Stimulated activated CD4-positive, alpha-beta T cell treated with anti-CD3 and anti-CD28 coated beads, Interleukin-12 subunit alpha, Interleukin-12 subunit beta, amount 100 ng/mL, for 4 hours (primary cell): Measurements from ENCODE around the gene EFEMP2.
"Not testable (repeated sequence)": the region's sequence is repeated elsewhere in the genome, so short reads cannot be mapped to it uniquely, and the experiment has no call there.

Experiments
- DNase-seq: peaks from one replicate; pipeline ENCODE4 v3.0.0-alpha.2; 2020

Gene EFEMP2

DNA sequence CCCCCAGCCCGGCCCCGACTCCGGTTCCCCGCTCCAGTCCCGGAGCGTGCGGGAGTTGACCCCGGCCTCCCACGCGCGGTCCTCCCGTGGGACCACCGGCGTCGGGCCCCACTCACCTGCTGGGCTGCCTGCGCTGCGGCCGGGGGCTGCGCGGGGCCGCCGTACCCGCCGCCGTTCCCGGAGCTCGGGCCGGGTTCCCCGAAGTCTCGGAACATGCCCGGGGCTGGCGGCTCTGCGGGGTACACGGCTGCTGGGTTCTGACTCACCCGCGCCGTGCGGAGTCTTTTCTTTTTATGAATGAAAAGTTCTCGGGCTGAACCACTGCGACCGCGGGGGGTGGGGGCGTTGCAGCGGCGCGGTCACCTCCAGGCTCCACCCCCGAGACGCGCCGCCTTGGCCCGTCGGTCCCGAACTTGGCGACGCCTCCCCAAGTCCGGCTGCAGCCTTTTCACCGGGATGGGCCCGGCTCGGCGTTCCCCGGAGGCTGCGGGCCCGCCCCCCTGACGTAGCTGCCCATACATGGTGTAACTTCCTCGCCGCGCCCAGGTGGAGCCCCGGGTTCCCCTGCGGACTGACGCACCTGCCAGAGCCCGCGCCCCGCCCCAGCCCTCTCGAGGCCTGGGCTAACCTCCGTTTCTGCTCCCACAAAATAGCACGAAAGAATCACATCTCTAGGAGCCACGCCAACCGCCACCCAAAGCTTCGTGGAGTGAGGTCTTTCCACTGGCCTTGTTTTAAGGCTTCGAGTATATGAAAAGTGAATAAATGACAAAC lies 27.7 kb upstream of the EFEMP2 start, which contains the start of gene FOSL1:
Gene FOSL1, minus strand, starts transcription at position 264 of the 774 bp plus-strand sequence. Its CDS starts 49 bp downstream, at position 215.
- DNase-seq, result peak; percentile 94

DNA sequence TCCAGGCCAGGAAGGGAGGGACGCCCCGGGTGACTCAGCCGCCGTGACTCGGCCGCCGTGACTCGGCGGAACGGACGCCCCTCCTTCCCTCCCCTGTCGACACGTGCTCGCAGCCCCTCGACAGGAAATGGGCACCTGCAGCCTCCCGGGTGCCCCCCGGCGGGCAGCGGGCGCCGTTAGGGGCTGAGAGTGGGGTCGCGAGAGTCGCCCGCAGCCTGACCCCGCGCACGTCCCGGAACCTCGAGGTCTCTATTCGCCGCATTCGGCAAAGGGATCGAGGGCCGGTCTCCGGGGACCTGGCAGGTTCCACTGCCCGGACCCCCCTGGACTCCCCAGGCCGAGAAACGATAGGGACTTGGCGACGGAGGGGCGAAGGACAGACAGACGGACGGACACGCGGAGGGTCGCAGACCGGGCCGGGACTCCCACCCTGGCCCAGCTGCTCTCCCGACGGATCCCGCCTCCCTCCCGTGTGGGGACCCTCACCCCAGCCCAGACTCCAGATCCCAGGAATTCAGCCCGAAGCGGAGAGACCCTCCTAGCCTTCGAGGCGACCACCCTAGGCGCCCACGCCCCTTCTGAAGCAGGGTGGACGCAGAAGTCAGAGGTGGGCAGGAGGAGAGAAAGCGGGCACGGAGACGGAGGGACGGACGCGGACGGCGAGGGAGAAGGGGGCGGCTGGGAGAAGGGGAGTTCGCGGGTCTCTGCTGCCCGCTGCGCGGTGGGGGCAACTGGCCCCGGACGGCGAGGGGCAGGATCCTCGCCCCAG lies 26.9 kb upstream of the EFEMP2 start:
- DNase-seq, result peak; percentile 78

DNA sequence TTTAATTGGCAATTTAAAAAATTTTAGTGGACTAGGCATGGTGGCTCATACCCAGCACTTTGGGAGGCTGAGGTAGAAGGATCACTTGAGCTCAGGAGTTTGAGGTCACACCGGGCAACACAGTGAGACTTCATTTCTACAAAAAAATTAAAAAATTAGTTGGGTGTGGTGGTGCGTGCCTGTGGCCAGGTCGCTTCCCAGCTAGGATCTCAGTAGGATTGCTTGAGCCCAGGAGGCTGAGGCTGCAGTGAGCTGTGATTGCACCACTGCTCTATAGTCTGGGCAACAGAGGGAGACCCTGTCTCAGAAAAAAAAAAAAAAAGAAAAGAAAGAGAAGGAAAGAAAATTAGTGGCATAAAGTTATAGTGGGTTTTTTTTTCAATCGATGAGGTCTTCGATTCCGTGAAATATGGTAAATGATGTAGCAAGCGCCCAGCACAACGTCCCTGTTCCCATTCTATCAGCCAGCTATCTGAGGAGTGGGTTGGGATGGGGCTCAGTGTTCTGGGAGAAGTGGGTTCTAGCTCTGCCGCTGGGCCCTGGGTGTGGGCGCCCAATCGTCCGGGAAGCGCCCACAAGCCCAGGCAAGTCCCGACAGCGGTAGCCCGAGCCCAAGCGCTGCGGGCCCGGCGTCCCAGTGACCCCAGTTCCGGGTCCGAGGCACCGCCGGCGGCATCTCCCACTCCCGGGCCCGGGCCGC lies 26.2 kb upstream of the EFEMP2 start:
- no peak for DNase-seq

DNA sequence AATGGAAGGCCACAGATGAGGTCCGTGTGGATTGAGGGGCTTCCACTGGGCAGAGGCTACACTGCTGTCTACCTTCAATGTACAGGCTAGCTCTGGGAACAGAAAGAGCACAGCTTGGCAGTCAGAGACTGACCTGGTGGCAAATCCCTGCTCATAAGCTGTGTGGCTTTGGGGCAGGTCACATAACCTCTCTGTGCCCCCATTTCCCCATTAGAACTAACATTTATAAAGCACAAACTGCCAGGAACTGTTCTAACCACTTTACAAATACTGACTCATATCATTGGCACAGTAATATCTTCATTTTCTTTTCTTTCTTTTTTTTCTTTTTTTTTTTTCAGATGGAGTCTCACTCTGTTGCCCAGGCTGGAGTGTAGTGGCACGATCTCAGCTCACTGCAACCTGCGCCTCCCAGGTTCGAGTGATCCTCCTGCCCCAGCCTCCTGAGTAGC lies 24.4 kb upstream of the EFEMP2 start:
- no peak for DNase-seq

DNA sequence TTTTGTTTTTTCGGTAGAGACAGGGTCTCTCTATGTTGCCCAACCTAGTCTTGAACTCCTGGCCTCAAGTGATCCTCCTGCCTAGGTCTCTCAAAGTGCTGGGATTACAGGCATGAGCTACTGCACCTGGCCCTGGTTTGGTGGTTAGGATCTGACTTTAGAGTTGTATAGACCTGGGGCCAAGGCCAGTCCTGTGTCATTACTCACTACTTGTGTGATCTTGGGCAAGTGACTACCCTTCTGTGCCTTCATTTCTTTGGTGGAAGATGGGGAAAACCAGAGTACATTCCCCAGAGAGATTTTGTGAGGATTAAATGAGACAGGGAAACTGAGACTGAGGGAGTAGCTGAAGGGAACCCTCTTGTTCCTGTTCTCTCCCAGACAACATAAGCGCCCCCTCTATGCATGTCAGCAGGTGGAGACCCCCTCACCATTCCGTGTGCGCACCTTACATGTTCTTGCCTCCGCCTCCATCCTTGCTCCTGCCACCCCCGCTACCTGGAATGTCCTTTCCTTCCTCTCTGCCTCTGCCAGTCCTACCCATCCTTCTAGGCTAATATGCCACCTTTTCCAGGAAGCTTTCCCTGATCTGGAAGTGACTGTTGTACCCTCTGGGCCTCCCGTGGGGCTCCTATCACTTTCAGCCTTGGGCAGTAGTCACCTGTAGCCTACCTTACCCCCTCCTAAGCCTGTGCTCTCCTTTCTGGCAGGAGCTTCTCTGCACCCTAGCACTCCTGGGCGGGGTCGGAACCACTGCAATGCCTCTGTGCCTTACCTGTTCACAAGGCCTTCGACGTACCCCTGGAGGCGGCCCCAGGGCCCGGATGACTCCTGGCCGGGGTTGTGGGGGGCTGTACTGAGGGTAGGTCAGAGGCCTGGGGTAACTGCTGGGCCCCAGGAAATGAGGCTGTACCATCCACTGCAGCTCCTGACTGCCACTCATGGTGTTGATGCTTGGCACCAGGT lies 23.7 kb upstream of the EFEMP2 start:
- no peak for DNase-seq

DNA sequence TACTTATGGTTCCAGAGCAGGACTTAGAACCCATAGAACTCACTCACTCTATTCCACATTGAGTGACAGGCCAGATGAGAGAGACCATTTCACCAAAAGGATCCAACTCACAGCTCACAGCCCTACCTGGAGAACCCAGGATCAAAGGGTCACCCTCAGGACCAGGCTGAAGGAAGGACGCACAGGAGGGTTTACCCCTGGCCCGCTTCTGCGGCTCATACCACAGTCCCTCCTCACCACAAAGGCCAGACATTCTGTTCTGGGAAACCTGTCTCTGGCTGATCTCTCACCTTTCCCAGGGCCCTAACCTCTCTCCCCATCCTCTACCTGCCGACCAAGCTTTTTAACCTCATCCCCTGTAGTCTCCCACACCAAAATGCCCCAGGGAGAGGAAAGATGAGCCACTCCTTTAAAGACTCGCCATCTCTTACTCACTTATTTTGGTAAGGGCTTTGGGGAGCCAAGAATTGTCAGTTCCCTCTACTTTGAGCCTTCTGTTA lies 22.9 kb upstream of the EFEMP2 start:
- DNase-seq, result no peak

DNA sequence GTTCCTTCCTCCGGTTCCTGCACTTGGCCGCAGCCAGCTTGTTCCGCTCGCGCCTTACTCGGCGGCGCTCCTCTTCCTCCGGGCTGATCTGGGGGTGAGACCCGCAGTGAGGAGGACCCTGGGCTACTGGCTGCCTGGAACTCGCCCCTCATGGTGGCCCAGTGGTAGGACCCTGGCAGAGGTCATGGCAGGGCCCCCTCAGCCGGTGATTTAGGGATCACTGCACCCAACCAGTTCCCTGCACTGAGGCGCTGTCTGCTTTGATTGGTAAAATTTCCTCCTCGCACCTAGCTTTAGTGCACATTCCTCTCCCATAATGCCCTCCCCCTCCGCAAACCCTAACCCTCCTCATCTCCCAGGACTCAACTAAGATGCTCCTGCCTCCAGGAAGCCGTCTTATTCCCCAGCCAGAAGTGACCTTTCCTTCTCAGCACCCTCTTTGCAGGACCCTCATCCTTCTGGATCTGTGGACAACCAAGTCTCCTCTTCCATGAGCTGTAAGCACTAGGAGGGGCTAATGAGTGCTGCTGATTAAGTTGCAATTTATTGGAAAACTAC lies 21.5 kb upstream of the EFEMP2 start:
- DNase-seq, result no peak

DNA sequence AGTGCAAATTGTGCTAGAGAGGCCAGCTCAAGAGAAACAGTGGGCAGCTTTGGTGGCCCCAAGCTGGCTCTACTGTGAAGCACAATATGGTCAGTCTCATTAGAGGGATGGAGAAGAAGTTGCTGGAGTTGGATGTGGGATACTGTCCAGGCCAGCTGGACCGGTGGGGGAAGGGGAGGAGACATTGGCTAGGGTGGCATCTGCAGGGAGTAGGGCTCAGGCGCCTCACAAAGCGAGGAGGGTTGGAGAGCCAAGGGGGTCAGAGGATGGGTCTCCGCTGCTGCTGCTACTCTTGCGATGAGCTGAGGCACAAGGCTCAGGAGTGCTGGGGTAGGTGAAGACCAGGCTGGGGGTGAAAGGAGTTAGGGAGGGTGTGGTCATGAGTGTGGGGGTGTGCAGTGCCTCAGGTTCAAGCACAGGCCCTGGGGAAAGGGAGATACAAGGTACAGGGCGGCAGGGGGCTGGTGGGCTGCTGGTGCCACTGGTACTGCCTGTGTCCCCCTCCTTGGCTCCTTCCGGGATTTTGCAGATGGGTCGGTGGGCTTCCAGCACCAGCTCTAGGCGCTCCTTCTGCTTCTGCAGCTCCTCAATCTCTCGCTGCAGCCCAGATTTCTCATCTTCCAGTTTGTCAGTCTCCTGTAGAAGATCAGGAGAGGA lies 20.2 kb upstream of the EFEMP2 start:
- DNase-seq, result no peak

DNA sequence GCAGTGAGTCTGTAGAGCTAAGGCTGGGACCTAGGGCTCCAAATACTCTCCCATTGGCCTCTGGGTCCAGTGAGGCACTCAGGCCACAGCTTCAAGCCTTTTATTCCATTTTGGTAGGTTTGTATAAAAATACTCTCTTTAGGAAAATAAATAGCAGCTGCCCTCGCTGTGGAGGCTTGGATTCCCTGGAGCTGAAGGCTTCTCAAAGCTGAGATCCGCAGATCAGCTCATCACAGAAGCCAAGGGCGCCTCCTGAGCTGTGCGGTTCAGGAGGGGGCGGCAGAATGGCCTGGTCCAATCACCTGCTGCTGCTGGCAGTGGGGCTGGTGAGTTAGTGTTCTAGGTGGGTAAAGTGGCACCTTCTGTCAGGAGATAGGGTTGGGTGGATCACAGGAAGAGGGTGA lies 19.5 kb upstream of the EFEMP2 start:
- DNase-seq, result not testable (repeated sequence)

DNA sequence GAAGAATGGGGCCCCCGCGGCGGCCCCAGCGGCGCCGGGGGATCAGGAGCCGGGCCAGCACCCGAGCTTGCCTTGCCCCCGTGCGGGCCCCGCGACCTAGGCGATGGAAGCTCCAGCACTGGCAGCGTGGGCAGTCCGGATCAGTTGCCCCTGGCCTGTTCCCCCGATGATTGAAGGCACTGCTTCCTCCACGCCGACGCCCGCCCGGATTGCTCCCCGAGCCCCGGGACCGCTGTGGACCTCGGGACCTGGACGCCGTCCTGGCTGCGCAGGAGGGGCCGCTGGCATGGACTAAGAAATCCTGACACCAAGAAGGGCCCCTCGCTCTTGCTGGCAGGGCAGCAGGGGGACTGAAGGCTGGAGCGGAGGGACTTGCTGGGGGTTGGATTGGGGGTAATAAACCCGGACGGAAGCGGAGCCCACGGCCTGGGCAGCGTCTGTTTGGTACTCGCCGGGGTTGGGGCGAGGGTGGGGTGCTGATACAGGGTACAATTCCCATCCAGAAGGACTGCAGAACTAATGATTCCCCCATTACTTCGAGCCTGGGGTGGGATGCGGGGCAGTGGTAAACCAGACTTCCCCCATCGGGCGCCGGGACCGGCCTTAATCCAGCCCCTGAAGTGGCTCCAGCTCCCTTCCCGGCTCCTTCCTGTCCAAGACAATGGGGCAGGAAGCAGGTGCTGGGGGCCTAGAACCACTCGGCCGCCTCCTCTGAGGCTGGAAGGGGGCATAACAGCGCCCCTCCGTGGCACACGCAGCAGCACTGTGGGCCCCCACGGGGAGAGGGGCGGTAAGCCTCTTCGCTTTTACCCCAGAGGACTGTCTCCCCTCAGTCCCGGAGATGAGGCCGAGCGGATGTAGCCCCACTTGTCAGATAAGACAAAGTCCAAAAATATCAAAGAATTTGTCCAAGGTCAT lies 18.9 kb upstream of the EFEMP2 start:
- DNase-seq, result peak; percentile 38

DNA sequence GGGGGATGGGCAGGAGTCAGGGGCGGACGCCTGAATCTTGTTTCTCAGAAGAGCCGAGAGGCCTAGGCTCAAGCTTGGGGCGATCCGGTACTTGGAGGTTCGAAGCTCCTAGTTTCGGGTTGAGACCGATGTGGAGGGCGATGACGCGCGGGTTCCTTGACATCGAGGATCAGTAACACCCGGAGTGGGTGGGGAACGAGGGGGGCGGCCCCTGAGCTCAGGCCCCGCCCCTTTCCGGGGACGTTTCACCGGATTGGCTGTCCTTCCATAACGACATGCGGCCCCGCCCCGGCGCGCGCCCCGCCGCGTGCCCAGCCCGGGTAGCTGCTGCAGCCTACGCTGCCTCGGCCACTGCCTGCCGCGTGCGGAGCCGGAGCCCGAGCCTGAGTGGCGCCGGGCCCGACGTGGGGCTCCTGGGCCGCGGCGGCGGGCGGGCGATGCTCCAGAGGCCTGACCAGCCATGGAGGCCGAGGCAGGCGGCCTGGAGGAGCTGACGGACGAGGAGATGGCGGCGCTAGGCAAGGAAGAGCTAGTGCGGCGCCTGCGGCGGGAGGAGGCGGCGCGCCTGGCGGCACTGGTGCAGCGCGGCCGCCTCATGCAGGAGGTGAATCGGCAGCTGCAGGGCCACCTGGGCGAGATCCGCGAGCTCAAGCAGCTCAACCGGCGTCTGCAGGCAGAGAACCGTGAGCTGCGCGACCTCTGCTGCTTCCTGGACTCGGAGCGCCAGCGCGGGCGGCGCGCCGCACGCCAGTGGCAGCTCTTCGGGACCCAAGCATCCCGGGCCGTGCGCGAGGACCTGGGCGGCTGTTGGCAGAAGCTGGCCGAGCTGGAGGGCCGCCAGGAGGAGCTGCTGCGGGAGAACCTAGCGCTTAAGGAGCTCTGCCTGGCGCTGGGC lies 18.0 kb upstream of the EFEMP2 start, which contains the start of gene CCDC85B:
Gene CCDC85B, plus strand, starts transcription at position 350 of the 895 bp plus-strand sequence. Its CDS starts 111 bp downstream, at position 461.
- DNase-seq, result peak; percentile 99

DNA sequence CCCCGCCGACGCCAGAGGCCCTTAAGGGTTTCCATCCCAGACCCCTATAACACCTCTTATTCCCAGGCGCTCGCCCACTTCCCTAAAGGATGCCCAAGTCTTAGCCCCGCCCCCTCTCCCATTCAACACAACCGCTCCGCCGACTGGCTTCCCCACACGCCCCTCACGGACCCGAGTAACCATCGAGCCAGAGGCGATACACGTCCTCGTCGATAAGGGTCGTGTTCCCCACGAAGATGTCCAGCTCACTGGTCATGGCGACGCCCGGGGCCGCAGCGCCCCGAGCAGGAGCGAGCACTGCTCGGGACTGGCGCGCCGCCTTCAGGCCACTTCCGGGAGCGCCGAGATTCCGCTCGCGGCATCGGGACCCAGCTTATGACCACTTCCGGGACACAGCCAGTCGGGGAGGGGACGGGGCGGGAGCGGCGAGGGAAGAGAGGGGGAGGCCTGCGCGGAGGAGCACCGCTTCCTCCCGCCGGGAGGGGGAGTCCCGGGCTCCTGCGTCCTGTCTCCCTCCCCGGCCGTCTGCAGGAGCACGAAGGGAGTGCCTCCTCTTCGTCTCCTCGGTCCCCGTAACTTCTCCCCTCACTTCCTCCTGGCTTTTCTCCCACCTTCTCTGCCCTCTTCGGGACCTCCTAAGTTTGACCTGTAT lies 15.7 kb upstream of the EFEMP2 start, which contains the start of gene FIBP:
Gene FIBP, minus strand, starts transcription at position 309 of the 652 bp plus-strand sequence. Its CDS starts 53 bp downstream, at position 256.
- peak; percentile 94 for DNase-seq

DNA sequence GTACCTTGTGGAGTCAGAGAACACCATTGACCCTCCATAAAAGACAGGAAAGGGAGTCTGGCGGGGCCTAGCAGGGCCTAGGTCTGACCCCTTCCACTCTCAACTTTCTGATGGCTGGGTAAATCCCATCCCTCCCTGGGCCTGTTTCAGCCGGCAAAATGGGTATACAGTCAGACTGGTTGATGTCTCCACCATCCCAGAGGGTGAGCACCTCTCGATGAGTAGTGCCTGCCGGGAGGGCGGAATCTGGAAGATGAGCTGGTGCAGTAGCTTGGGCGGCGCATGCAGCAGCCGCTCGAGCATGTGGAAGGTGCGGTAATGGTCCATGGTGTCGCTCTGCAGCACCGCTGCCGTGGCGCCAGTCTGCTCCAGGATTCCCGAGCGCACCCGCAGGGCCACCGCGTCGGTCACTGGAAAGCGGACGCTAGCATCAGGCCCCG lies 15.1 kb upstream of the EFEMP2 start:
- DNase-seq, result no peak

DNA sequence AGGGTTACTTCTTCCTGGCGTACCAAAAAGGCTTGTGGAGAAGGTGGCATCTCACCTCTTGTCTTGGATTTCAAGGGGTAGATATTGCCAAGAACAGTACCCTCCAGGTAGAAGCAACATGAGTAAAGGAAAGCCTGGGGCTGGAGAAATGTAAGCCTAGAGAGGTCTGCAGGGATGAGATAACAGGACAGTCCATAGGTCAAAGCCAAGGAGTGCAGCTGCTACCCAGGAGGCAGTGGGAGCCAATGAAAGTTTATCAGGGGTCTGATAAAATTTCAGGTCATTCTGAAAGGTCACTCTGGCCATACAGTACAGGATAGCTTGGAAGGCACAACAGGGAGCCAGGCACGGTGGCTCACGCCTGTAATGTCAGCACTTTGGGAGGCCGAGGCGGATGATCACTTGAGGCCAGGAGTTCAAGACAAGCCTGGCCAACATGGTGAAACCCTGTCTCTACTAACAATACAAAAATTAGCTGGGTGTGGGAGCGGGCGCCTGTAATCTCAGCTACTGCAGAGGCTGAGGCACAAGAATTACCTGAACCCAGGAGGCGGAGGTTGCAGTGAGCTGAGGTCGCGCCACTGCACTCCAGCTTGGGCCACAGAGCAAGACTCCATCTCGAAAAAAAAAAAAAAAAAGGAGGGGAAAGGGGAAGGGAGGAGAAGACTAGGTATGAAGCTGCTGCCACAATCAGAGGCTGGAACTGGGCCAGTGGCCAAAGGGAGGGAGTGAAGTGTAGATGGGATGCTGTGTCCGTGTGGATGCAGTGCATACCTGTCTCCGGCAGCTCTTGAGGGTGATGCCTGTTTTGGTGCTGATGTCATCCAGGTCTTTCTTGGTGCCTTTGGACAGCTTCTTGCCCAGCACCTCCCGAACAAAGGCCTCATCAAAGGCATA lies 14.5 kb upstream of the EFEMP2 start:
- no peak for DNase-seq

DNA sequence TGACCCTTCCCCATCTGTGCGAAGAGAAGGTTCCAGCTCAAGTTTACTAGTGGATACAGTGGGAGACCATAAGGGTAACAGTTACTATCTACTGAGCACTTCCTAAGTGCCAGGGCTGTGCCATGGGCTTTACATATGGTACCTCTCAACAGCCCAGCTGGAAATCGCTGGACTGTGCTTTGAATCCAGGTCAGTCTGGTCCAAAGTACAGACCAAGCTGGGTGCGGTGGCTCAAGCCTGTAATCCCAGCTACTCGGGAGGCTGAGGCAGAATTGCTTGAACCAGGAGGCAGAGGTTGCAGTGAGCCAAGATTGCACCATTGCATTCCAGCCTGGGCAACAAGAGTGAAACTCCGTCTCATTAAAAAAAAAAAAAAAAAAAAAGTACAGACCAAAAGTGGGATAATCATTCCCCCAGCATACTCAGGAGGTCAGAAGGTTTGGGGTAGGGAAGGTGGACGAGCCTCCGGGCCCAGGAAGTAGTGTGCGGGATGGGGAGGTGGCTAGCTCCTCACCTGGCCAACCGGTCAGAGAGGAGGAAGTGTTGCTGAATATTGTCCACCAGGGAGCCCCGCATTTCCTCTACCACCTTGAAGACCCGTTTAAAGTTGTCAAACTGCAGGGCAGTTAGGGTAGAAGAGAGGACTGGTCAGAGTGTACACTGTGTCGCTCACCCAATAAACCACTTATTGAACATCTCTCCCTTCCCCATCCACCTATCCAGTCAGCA lies 13.4 kb upstream of the EFEMP2 start:
- no peak for DNase-seq

DNA sequence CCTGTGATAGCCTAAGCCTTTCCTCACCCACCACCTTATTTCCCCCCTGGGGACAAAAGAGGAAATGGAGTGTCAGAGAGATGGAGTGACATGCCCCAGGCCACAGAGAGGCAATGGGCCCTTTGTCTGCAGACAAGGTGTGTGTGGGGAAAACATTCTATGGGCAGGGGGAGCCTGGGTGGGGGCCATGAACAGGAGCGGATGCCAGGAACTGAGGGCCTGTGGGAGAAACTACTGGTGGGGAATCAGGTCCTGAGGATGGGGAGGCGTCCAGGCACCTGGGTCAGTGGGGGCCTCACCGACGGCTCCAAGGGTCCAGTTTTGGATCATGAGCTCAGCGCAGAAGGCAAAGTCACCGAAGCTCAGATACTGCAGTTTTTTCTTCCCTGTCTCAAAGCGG lies 12.6 kb upstream of the EFEMP2 start:
- DNase-seq, result no peak
